ENCODE data around the gene ACHE. TPM values are rescaled to one million over a fixed set of nuclear protein-coding genes. Genes with fewer than 3 reads are reported as not detected.

ACHE gene
- total RNA-seq, 2 experiments from 2014 or later, result not detected

- Histone ChIP-seq H3K36me3 (ENCODE audit: insufficient read depth, low read length) (no peaks in the 10 kb centered on the region), H4K20me1 (ENCODE audit: insufficient read depth, low read length) (no peaks in the 10 kb centered on the region), H3K4me1 (ENCODE audit: insufficient read depth, low read length, poor library complexity, severe bottlenecking) (peaks cover 6% of the 10 kb centered on the region), H2AFZ (ENCODE audit: low read length) (no peak overlapping the region), H3K9me2 (ENCODE audit: insufficient read depth, low read length) (no peaks in the 10 kb centered on the region), H3K79me2 (ENCODE audit: insufficient read depth, low read depth, low read length) (no peaks in the 10 kb centered on the region), H3K4me3 (ENCODE audit: low read depth, low read length, poor library complexity, severe bottlenecking) (no peak overlapping the region), H3K4me2 (ENCODE audit: low read length) (no peak overlapping the region), H3K9me3 (ENCODE audit: low read length) (no peaks in the 10 kb centered on the region), H3K27ac (ENCODE audit: low read depth, low read length, poor library complexity, severe bottlenecking) (no peak overlapping the region)
- peak; percentile 27 for DNase-seq (ENCODE audit: low spot score)
- TF ChIP-seq EZH2phosphoT487 (IDR thresholded peaks at IDR 0.05; ENCODE audit: borderline replicate concordance, low read depth, low read length), result no peak
- peak; percentile 74 for TF ChIP-seq CTCF (conservative IDR thresholded peaks at IDR 0.05; ENCODE audit: low read length)
- ChIA-PET POLR2A (no interaction called here), CTCF (ENCODE audit: unreplicated experiment) (no interaction called here)
- no TSS peak for BruUV-seq (replicated peaks)
- intact Hi-C loops (cut with micrococcal nuclease; ENCODE audit: unreplicated experiment), result loop anchor here (1.0 to 5.0 kb wide), 2 partner anchors 162 to 180 kb away; no protein-coding TSS in a partner anchor
Measured at GRCh38 chr7:100896732-100897608, 1.3 kb upstream of the ACHE start.

GRCh38 chr7:100895956-100896731, 456 bp upstream of the ACHE start:
- no peak overlapping the region for H3K4me3 ChIP-seq (ENCODE audit: low read depth, low read length, poor library complexity, severe bottlenecking)
- TF ChIP-seq EZH2phosphoT487 (IDR thresholded peaks at IDR 0.05; ENCODE audit: borderline replicate concordance, low read depth, low read length) (no peak), CTCF (conservative IDR thresholded peaks at IDR 0.05; ENCODE audit: low read length) (no peak)
- no peaks in the 10 kb centered on the region for H4K20me1 ChIP-seq (ENCODE audit: insufficient read depth, low read length)
- ChIA-PET CTCF (ENCODE audit: unreplicated experiment) (no interaction called here), POLR2A (no interaction called here)
- no peak overlapping the region; the same call in 1 of the 2 replicates for H3K4me2 ChIP-seq (ENCODE audit: low read length)
- no peaks in the 10 kb centered on the region for H3K9me3 ChIP-seq (ENCODE audit: low read length)
- H3K9me2 ChIP-seq (ENCODE audit: insufficient read depth, low read length), result no peaks in the 10 kb centered on the region
- no peak for DNase-seq (ENCODE audit: low spot score)
- H3K4me1 ChIP-seq (ENCODE audit: insufficient read depth, low read length, poor library complexity, severe bottlenecking), result peaks cover 6% of the 10 kb centered on the region
- BruUV-seq (replicated peaks), result no TSS peak
- intact Hi-C loops (cut with micrococcal nuclease; ENCODE audit: unreplicated experiment), result loop anchor here (2.0 to 5.0 kb wide), 2 partner anchors 181 to 243 kb away; no protein-coding TSS in a partner anchor
- H3K27ac ChIP-seq (ENCODE audit: low read depth, low read length, poor library complexity, severe bottlenecking), result no peak overlapping the region
- H3K36me3 ChIP-seq (ENCODE audit: insufficient read depth, low read length), result no peaks in the 10 kb centered on the region
- H3K79me2 ChIP-seq (ENCODE audit: insufficient read depth, low read depth, low read length), result no peaks in the 10 kb centered on the region
- no peak overlapping the region for H2AFZ ChIP-seq (ENCODE audit: low read length)

Measured in OCI-LY7 (cell line).